Gastroesophageal sphincter (tissue), 4 donors: Measurements from ENCODE around the gene FAM193B. TPM values are rescaled to one million over a fixed set of nuclear protein-coding genes. Genes with fewer than 3 reads are reported as not detected.

ENCODE experiments used
- ATAC-seq: fragments of 150-250 bp; one replicate; pipeline ENCODE4 v1.9.1; 2016; ENCODE audit warnings: mild to moderate bottlenecking, moderate library complexity
- H3K27ac ChIP-seq, 4 donors: fragments of 200-600 bp; sonication (generic) in 3 of 4; 1 replicate in 3 of 4; 2 replicates in 1 of 4; pipeline ENCODE4 v1.5.1; 2016 to 2019
- H3K27me3 ChIP-seq: fragments of 200-600 bp; sonication (generic); one replicate; pipeline ENCODE4 v1.5.1; 2019
- H3K36me3 ChIP-seq, 2 donors: fragments of 200-600 bp; sonication (generic); one replicate each; pipeline ENCODE4 v1.5.1; 2019; ENCODE audit warnings: control low read depth in 1 of 2
- H3K4me1 ChIP-seq, 3 donors: fragments of 200-600 bp; sonication (generic); 1 replicate in 2 of 3; 2 replicates in 1 of 3; pipeline ENCODE4 v1.5.1; 2016 to 2019; ENCODE audit warnings: control low read depth in 2 of 3
- H3K4me3 ChIP-seq, 2 donors: fragments of 200-600 bp; sonication (generic); one replicate each; pipeline ENCODE4 v1.5.1; 2019; ENCODE audit warnings: mild to moderate bottlenecking in 1 of 2, moderate library complexity in 1 of 2
- H3K9me3 ChIP-seq, 3 donors: fragments of 200-600 bp; sonication (generic); one replicate each; pipeline ENCODE4 v1.5.1; 2017 to 2019; ENCODE audit warnings: control low read depth in 2 of 3
- CTCF ChIP-seq, 4 experiments: fragments of 200-600 bp in 2 of 4; fragments of 450-650 bp in 2 of 4; sonication (generic) in 1 of 4; IDR thresholded peaks; one replicate each; pipeline ENCODE4 v1.5.1; 2017 to 2019; ENCODE audit warnings: antibody characterized with exemption in 4 of 4, mild to moderate bottlenecking in 2 of 4, moderate library complexity in 2 of 4
- EP300 ChIP-seq: sonication (generic); formaldehyde crosslinking; IDR thresholded peaks from one replicate; pipeline ENCODE4 v1.6.1; 2017; ENCODE audit warnings: antibody characterized with exemption, mild to moderate bottlenecking
- POLR2A ChIP-seq, 2 donors: fragments of 450-650 bp; IDR thresholded peaks; one replicate each; pipeline ENCODE4 v1.6.1; 2017; ENCODE audit warnings: antibody characterized with exemption in 2 of 2, mild to moderate bottlenecking in 2 of 2, moderate library complexity in 1 of 2
- POLR2AphosphoS5 ChIP-seq: sonication (generic); formaldehyde crosslinking; IDR thresholded peaks from one replicate; pipeline ENCODE4 v1.6.1; 2017; ENCODE audit warnings: antibody characterized with exemption
- WGBS, 2 donors: methylation state at CpG; one replicate each; pipeline ENCODE4 v1.1.5; 2018; ENCODE audit warnings: low coverage in 1 of 2; 5-methylcytosine and 5-hydroxymethylcytosine counted together
- total RNA-seq, 4 donors: library from RNA; depleted of rRNA; stranded (reverse); fragments of >200 nt; gene quantifications; one replicate each; pipeline ENCODE4 v1.1.0, GENCODE V29; 2016

The FAM193B gene
- total RNA-seq, 4 donors from 2014 or later = 29.7 to 90.3 (median 44.5) TPM

- Histone ChIP-seq H3K9me3 (no peaks in the 10 kb centered on the region), H3K36me3 (peaks cover 0 to 32% of the 10 kb centered on the region in 2 donors), H3K27ac (no peak overlapping the region), H3K27me3 (no peaks in the 10 kb centered on the region), H3K4me1 (peaks cover 0 to 39% (median 11%) of the 10 kb centered on the region in 3 donors), H3K4me3 (no peak overlapping the region)
- TF ChIP-seq EP300 = no peak
- no peak for TF ChIP-seq CTCF (IDR thresholded peaks at IDR 0.05)
- TF ChIP-seq POLR2A (IDR thresholded peaks at IDR 0.05) = no peak
- no peak for TF ChIP-seq POLR2AphosphoS5
- 41 to 49% methylated on average over 3 to 5 of the region's 5 CpGs for WGBS, 2 donors
- ATAC-seq = no peak
These were observed 44.1 kb upstream of the FAM193B start for GRCh38 chr5:177598477-177598876.

- 92 to 100% methylated on average over 2 of the region's 2 CpGs for WGBS, 2 donors
- no peaks in the 10 kb centered on the region for H3K9me3 ChIP-seq
- H3K36me3 ChIP-seq = peaks cover 0 to 34% of the 10 kb centered on the region in 2 donors
- TF ChIP-seq CTCF (IDR thresholded peaks at IDR 0.05) (no peak), POLR2A (IDR thresholded peaks at IDR 0.05) (no peak), POLR2AphosphoS5 (no peak), EP300 (no peak)
- no peak overlapping the region for H3K27ac ChIP-seq
- no peak for ATAC-seq
- H3K4me3 ChIP-seq = no peak overlapping the region
- peaks cover 0 to 45% (median 14%) of the 10 kb centered on the region in 3 donors for H3K4me1 ChIP-seq
- no peaks in the 10 kb centered on the region for H3K27me3 ChIP-seq
These were observed 42.4 kb upstream of the FAM193B start for GRCh38 chr5:177596775-177597238.

GRCh38 chr5:177595991-177596774 lies 41.8 kb upstream of the FAM193B start:
- WGBS, 2 donors = 92 to 95% methylated on average over 2 of the region's 2 CpGs
- Histone ChIP-seq H3K27me3 (no peaks in the 10 kb centered on the region), H3K27ac (no peak overlapping the region), H3K9me3 (no peaks in the 10 kb centered on the region), H3K4me1 (peaks cover 0 to 43% (median 13%) of the 10 kb centered on the region in 3 donors), H3K4me3 (no peak overlapping the region), H3K36me3 (peaks cover 0 to 34% of the 10 kb centered on the region in 2 donors)
- ATAC-seq = no peak
- no peak for TF ChIP-seq POLR2A (IDR thresholded peaks at IDR 0.05)
- TF ChIP-seq CTCF (IDR thresholded peaks at IDR 0.05) = no peak
- no peak for TF ChIP-seq POLR2AphosphoS5
- TF ChIP-seq EP300 = no peak

- no peak for TF ChIP-seq EP300
- TF ChIP-seq CTCF (IDR thresholded peaks at IDR 0.05) = no peak
- TF ChIP-seq POLR2A (IDR thresholded peaks at IDR 0.05) = no peak
- no peak for TF ChIP-seq POLR2AphosphoS5
- peaks cover 10% of the 10 kb centered on the region for H3K27me3 ChIP-seq
- no CpG with 5 or more reads among the region's 8 CpGs for WGBS, 2 donors
- ATAC-seq = no peak
- H3K4me3 ChIP-seq = no peak overlapping the region
- peaks cover 0 to 34% of the 10 kb centered on the region in 2 donors for H3K36me3 ChIP-seq
- peaks cover 0 to 36% (median 6%) of the 10 kb centered on the region in 3 donors for H3K4me1 ChIP-seq
- H3K9me3 ChIP-seq = no peaks in the 10 kb centered on the region
- no peak overlapping the region for H3K27ac ChIP-seq
These were observed 40.7 kb upstream of the FAM193B start for GRCh38 chr5:177595026-177595585.
